HepG2 (cell line): ENCODE data around the gene PRDX5. TPM values are rescaled to one million over a fixed set of nuclear protein-coding genes. Genes with fewer than 3 reads are reported as not detected.
A peak's percentile ranks its signal among the peaks of the same experiment; 100 is the strongest.

Source experiments
- ATF4 ChIP-seq, 2 experiments: fragments of 450-650 bp in 1 of 2; sonication (generic) in 1 of 2; formaldehyde crosslinking; IDR thresholded peaks; 2 replicates each; pipeline versions ENCODE4 v1.5.0 to v1.8.0; 2020 to 2022; ENCODE audit warnings: mild to moderate bottlenecking in 1 of 2, missing genetic modification reagents in 1 of 2
- FLYWCH1 ChIP-seq: sonication (generic); formaldehyde crosslinking; IDR thresholded peaks from 2 replicates; pipeline ENCODE4 v1.8.1; 2023; ENCODE audit warnings: mild to moderate bottlenecking, missing genetic modification reagents
- FOXP4 ChIP-seq: sonication (generic); formaldehyde crosslinking; IDR thresholded peaks from 2 replicates; pipeline ENCODE4 v1.4.0; 2020; ENCODE audit warnings: missing genetic modification reagents
- HCFC1 ChIP-seq: fragments of 150-350 bp; IDR thresholded peaks from 2 replicates; pipeline ENCODE4 v1.6.1; 2014; ENCODE audit warnings: low read depth, low read length
- LRRFIP1 ChIP-seq: sonication (generic); formaldehyde crosslinking; conservative IDR thresholded peaks from 2 replicates; pipeline ENCODE4 v1.4.0; 2020; ENCODE audit warnings: missing genetic modification reagents
- MED1 ChIP-seq: sonication (generic); formaldehyde crosslinking; IDR thresholded peaks from 2 replicates; pipeline ENCODE4 v1.4.0; 2020; ENCODE audit warnings: missing genetic modification reagents
- NFE2 ChIP-seq: sonication (generic); formaldehyde crosslinking; IDR thresholded peaks from 2 replicates; pipeline ENCODE4 v1.4.0; 2020; ENCODE audit warnings: missing genetic modification reagents
- PATZ1 ChIP-seq: sonication (generic); formaldehyde crosslinking; IDR thresholded peaks from 2 replicates; pipeline ENCODE4 v1.4.0; 2020; ENCODE audit warnings: missing genetic modification reagents
- PLRG1 ChIP-seq: fragments of 450-650 bp; conservative IDR thresholded peaks from 2 replicates; pipeline ENCODE4 v1.6.1; 2016
- SSRP1 ChIP-seq: IDR thresholded peaks from 2 replicates; pipeline ENCODE4 v1.6.1; 2016; ENCODE audit warnings: control low read depth
- TFAP4 ChIP-seq: sonication (generic); IDR thresholded peaks from 2 replicates; pipeline ENCODE4 v1.6.1; 2016; ENCODE audit warnings: low read depth, borderline replicate concordance
- ZNF282 ChIP-seq: fragments of 450-650 bp; IDR thresholded peaks from 2 replicates; pipeline ENCODE4 v1.6.1; 2018; ENCODE audit not compliant: partially characterized antibody
- ZNF362 ChIP-seq: sonication (generic); formaldehyde crosslinking; IDR thresholded peaks from 2 replicates; pipeline ENCODE4 v1.4.0; 2020; ENCODE audit warnings: missing genetic modification reagents, mild to moderate bottlenecking, borderline replicate concordance
- ZSCAN25 ChIP-seq: sonication (generic); formaldehyde crosslinking; IDR thresholded peaks from 2 replicates; pipeline ENCODE4 v1.8.0; 2022; ENCODE audit warnings: mild to moderate bottlenecking, missing genetic modification reagents
- polyA plus RNA-seq, 8 experiments: library from polyadenylated mRNA; depleted of rRNA in 3 of 8; stranded (reverse) in 7 of 8; unstranded in 1 of 8; fragments of >200 nt; fragmentation: Illumina TruSeq in 4 of 8; extraction: Trizol in 4 of 8; gene quantifications; 2 replicates each; pipeline versions ENCODE4 v1.2.1 to v1.2.3, GENCODE V29; 2011 to 2016; ENCODE audit warnings: low read depth in 4 of 8, missing spikeins in 1 of 8, mixed read lengths in 1 of 8; ENCODE audit not compliant: insufficient read depth in 1 of 8
- total RNA-seq, 5 experiments: library from RNA; depleted of rRNA; stranded (reverse); fragments of >200 nt; fragmentation: Illumina TruSeq; extraction: Trizol; gene quantifications; 2 replicates each; pipeline ENCODE4 v1.2.3, GENCODE V29; 2016; ENCODE audit warnings: low read depth in 1 of 5

PRDX5 gene
- total and polyA plus RNA-seq, 2 of the 13 experiments (the other 11 are each of a cell fraction or from before 2014, with no cell fraction given): 215 to 311 TPM

- TF ChIP-seq LRRFIP1 (CRISPR knock-in tag): no peak
- TF ChIP-seq ZNF362: peak; percentile 83; the same call in 1 of the 2 replicates
- TF ChIP-seq ATF4 (CRISPR knock-in tag; IDR thresholded peaks at IDR 0.05): no peak
- TF ChIP-seq FLYWCH1 (CRISPR knock-in tag): peak; percentile 73; the same call in 1 of the 2 replicates
- TF ChIP-seq TFAP4: no peak
- TF ChIP-seq PATZ1 (CRISPR knock-in tag): peak; percentile 51
- TF ChIP-seq SSRP1 (CRISPR knock-in tag): peak; percentile 94
- peak; percentile 43; the same call in 1 of the 2 replicates for TF ChIP-seq HCFC1
- TF ChIP-seq NFE2 (CRISPR knock-in tag): no peak
- TF ChIP-seq ZSCAN25 (CRISPR knock-in tag): no peak
- TF ChIP-seq FOXP4 (CRISPR knock-in tag): peak; percentile 53; the same call in 1 of the 2 replicates
- no peak for TF ChIP-seq ZNF282
- peak; percentile 55 for TF ChIP-seq MED1
- TF ChIP-seq PLRG1: no peak
Measured at GRCh38 chr11:64317325-64317960, 478 bp upstream of the PRDX5 start, which contains the start of gene TRMT112 (continued).
